A549 (cell line): ENCODE measurements around the gene ADGRA3.

Source experiments
- EP300 ChIP-seq, 2 experiments: fragments of >200 bp; sonication (Bioruptor Twin); formaldehyde crosslinking; IDR thresholded peaks; 2 replicates in 1 of 2; 3 replicates in 1 of 2; pipeline ENCODE4 v1.6.1; 2016 to 2017
- MYC ChIP-seq: IDR thresholded peaks from 2 replicates; pipeline ENCODE4 v1.6.1; 2012; ENCODE audit warnings: mild to moderate bottlenecking, inconsistent platforms, low read length, improper control_type of control experiment, borderline replicate concordance
- TF ChIP-seq, protein P1 (sequence below): fragments of >200 bp; sonication (Bioruptor Twin); formaldehyde crosslinking; IDR thresholded peaks from 3 replicates; pipeline ENCODE4 v1.5.1; 2016

DNA sequence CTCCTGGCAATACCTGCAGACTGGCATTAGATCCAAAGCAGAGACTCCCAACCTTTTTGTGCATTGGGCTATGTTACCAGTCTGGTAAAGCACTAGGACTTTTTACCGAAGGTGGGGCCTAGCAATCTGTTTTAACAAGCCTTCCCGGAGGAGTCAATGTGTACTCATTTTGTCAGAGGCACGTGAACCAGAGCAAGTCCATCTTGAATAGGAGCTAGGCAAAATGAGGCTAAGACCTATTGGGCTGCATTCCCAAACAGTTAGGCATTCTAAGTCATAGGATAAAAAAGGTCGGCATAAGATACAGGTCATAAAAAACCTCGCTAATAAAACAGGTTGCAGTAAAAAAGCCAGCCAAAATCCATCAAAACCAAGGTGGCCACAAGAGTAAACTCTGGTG lies 22.3 kb downstream of the ADGRA3 start:
- no peak for TF ChIP-seq EP300 (IDR thresholded peaks at IDR 0.05)
- TF ChIP-seq MYC: no peak
- TF ChIP-seq, protein P1, sequence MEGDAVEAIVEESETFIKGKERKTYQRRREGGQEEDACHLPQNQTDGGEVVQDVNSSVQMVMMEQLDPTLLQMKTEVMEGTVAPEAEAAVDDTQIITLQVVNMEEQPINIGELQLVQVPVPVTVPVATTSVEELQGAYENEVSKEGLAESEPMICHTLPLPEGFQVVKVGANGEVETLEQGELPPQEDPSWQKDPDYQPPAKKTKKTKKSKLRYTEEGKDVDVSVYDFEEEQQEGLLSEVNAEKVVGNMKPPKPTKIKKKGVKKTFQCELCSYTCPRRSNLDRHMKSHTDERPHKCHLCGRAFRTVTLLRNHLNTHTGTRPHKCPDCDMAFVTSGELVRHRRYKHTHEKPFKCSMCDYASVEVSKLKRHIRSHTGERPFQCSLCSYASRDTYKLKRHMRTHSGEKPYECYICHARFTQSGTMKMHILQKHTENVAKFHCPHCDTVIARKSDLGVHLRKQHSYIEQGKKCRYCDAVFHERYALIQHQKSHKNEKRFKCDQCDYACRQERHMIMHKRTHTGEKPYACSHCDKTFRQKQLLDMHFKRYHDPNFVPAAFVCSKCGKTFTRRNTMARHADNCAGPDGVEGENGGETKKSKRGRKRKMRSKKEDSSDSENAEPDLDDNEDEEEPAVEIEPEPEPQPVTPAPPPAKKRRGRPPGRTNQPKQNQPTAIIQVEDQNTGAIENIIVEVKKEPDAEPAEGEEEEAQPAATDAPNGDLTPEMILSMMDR: no peak
